Left ventricle myocardium inferior (tissue), 1 donor: ENCODE results near the gene SH3BGRL2. TPM values are rescaled to one million over a fixed set of nuclear protein-coding genes. Genes with fewer than 3 reads are reported as not detected.

ENCODE experiments used
- DNase-seq: peaks from one replicate; pipeline ENCODE4 v3.0.0-alpha.2; 2020
- H3K27ac ChIP-seq: fragments of 200-600 bp; replicated peaks from 2 replicates; pipeline ENCODE4 v1.8.0; 2021
- H3K27me3 ChIP-seq: fragments of 200-600 bp; 2 replicates; pipeline ENCODE4 v1.8.0; 2021; ENCODE audit warnings: low read depth
- H3K36me3 ChIP-seq: fragments of 200-600 bp; 2 replicates; pipeline ENCODE4 v1.8.0; 2021
- H3K4me1 ChIP-seq: fragments of 200-600 bp; 2 replicates; pipeline ENCODE4 v1.8.0; 2021
- H3K4me3 ChIP-seq: fragments of 200-600 bp; 2 replicates; pipeline ENCODE4 v1.8.0; 2021; ENCODE audit warnings: mild to moderate bottlenecking, moderate library complexity
- H3K9me3 ChIP-seq: fragments of 200-600 bp; replicated peaks from 2 replicates; pipeline ENCODE4 v1.8.0; 2021
- CTCF ChIP-seq: fragments of 200-600 bp; IDR thresholded peaks from 2 replicates; pipeline ENCODE4 v1.8.0; 2021; ENCODE audit warnings: antibody characterized with exemption, mild to moderate bottlenecking, borderline replicate concordance
- intact Hi-C: fragments of 100-400 bp; cut with micrococcal nuclease; formaldehyde crosslinking; loops from one replicate; pipeline ENCODE4 v1.11.0; 2022
- total RNA-seq: library from RNA; stranded (reverse); fragmentation: NEBNext Ultra II Directional; extraction: Animal tissue kit (Norgen Biotek cat#: 25700); gene quantifications from one replicate; pipeline ENCODE4 v1.2.1, GENCODE V29; 2021
- donor health status: DM: no; HTN: yes; CAD: no; lungs with severe emphysema.

The SH3BGRL2 gene
- total RNA-seq, 1 donor from 2014 or later, result 5.8 TPM

DNA sequence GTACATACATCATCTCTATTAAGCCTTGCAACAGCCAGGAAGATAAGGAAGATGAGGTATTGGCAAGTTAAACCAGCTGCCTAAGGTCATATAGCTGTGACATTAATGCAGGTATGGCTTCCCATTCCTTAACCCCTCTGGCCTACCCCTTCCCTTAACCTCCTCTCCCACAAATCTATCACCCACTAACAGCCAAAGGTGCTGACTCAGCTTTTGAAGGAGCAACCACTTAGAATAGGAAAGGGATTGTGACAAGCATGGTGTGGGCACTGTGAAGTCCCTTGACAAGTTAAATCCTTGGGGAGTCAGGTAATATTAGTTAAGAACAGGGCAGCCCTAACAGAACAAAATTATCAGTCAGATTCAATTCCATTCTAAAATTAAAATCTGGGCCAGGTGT is 5.4 kb upstream of the SH3BGRL2 start:
- DNase-seq, result no peak
- no peak for TF ChIP-seq CTCF
- Histone ChIP-seq H3K36me3 (no peaks in the 10 kb centered on the region), H3K27ac (no peak overlapping the region), H3K4me3 (no peak overlapping the region), H3K27me3 (no peaks in the 10 kb centered on the region), H3K9me3 (no peaks in the 10 kb centered on the region), H3K4me1 (peaks cover 5% of the 10 kb centered on the region)
- intact Hi-C loops, result no loop called here

DNA sequence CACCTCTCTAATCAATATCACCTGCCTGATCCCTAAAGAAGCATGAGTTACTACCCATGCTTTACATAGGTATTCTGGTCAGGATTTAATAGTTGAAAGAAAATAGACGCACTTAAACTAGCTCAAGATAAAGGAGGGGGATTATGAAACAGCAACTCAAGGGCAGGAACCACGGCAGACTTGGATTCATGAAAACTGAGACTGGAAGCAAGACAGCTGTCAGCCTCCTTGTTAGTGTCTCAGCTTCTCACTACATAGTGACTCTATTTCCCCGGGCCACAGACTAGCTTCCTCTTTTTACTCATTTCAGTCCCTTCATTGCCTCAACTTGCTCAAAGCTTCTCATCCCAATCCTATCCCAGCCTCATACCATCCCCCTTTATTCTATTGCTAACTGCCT is 4.3 kb upstream of the SH3BGRL2 start:
- no peak for TF ChIP-seq CTCF
- Histone ChIP-seq H3K36me3 (no peaks in the 10 kb centered on the region), H3K27me3 (no peaks in the 10 kb centered on the region), H3K27ac (no peak overlapping the region), H3K4me1 (peaks cover 15% of the 10 kb centered on the region), H3K9me3 (no peaks in the 10 kb centered on the region), H3K4me3 (no peak overlapping the region)
- intact Hi-C loops, result no loop called here
- no peak for DNase-seq

- no peak for DNase-seq
- no peak overlapping the region for H3K27ac ChIP-seq
- H3K4me1 ChIP-seq, result peaks cover 16% of the 10 kb centered on the region
- no peaks in the 10 kb centered on the region for H3K9me3 ChIP-seq
- no peak for TF ChIP-seq CTCF
- H3K27me3 ChIP-seq, result no peaks in the 10 kb centered on the region
- H3K4me3 ChIP-seq, result no peak overlapping the region
- intact Hi-C loops, result no loop called here
- H3K36me3 ChIP-seq, result no peaks in the 10 kb centered on the region
Observed at GRCh38 chr6:79627422-79627821, 3.7 kb upstream of the SH3BGRL2 start.

DNA sequence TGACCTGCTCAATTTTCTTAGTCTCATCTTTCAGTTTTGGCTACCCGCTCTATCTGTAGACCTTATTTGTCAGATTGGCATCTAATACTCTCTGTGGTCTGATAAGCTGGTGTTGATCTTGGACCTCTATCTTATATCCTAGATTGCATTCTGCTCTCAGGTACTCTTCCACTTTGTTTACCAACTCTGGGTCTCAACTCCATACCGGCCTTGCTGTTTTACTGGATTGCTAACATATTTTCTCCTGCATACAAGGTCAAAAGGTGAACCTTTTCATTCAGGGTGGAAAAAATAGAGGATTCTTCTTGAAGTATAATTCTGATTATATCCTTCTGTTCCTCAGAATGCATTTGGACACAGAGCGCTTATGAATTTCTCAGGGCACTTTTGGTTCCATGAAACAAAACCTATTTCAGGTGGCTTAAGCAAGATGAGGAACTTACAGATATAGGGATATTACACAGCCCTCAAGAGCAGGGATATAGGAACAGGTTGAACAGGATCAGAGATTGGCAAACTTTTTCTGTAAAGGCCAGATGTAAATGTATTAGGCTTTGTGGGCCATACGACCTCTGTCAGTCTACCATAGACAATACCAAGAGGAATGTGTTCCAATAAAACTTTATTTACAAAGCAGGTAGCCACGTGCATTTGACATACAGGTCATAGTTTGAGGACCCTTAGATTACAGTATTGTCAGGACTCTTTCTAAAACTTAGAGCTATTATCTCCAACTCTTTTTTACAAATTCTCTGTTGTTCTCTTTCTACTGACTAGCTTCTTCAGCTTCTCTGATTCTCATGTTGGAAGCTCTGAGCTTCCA is 2.5 kb upstream of the SH3BGRL2 start:
- H3K4me3 ChIP-seq, result no peak overlapping the region
- no peaks in the 10 kb centered on the region for H3K36me3 ChIP-seq
- no peak for DNase-seq
- intact Hi-C loops, result no loop called here
- no peak for TF ChIP-seq CTCF
- no peaks in the 10 kb centered on the region for H3K27me3 ChIP-seq
- peaks cover 16% of the 10 kb centered on the region for H3K4me1 ChIP-seq
- H3K27ac ChIP-seq, result no peak overlapping the region
- no peaks in the 10 kb centered on the region for H3K9me3 ChIP-seq

DNA sequence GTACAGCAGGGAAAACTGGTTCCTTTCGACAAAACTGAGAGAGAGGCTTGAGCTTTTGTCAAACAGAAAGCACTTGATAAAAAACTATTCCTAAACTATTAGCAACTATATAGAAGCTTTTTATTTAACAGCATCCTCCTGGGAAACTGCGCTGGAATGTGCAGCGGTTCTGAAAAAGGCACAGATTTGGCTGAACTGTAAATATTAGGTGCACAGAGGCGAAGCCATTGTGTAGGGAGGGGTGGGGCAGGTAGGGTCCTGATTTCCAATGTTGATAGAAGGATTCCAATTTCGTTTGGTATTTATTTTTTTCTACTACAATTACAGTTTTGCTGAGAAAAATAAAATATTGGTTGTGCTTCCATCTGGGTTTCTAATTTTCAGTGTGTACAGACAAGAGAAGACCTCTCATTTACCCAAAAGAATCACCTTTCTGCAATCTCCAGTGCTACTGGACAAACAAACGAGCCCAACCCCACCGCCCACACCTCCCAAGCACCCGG is 698 bp upstream of the SH3BGRL2 start:
- no peak for DNase-seq
- TF ChIP-seq CTCF, result no peak

More for the DNA sequence above, 698 bp upstream of the SH3BGRL2 start:
- Histone ChIP-seq H3K27me3 (no peaks in the 10 kb centered on the region), H3K36me3 (no peaks in the 10 kb centered on the region), H3K9me3 (no peaks in the 10 kb centered on the region), H3K27ac (peak overlapping the region; percentile 81), H3K4me1 (peaks cover 29% of the 10 kb centered on the region), H3K4me3 (peak overlapping the region; percentile 87)
- intact Hi-C loops, result loop anchor here (2.0 kb wide), 1 partner anchor 40 kb away; no protein-coding TSS in a partner anchor
